ENCODE data around the gene MUC6. TPM values are rescaled to one million over a fixed set of nuclear protein-coding genes. Genes with fewer than 3 reads are reported as not detected.

Gene MUC6
- total RNA-seq, 1 experiment from 2014 or later = 0.49 TPM

DNA sequence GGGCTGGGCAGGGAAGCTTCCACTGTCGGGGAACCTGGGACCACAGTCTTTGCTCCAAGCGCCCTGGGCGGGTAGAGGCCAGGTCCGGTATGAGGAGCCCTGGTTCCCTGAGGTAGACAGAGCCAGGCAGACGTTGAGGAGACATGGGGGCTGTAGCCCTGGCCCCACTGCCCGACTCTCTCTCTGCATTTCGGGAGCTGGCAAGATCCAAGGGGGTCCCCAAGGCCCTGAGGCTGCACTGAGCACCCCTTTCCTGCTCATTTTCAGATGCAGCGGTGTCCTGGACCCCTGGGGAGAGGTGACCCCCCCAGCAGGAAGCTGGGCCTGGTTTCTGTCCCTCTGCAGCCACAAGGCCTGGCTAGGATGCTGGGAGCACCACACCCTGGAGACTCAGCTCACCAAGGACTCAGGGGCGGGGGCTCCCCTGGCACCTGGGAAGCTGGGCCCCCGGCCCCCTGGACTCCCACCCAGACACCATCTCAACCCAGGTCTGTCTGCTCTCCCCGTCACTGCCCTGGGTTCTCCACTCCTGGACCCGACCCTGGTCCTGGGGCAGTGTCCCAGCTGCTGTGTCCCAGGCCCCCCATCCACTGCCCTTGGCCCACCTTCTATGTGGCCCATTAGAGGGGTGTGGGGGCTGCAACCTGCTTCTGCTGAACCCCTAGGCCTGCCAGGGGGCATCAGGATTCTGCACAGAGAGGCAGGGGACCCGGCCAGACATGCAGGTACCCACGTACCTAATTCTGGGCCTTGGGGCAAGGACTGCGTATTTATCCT is 15.0 kb upstream of the MUC6 start:
- POLR2A ChIA-PET = interaction anchor here (0.6 kb wide), 1 partner anchor 209 kb away, joined by 3 read pairs; the partner anchor contains the start of genes POLR2L and TSPAN4

DNA sequence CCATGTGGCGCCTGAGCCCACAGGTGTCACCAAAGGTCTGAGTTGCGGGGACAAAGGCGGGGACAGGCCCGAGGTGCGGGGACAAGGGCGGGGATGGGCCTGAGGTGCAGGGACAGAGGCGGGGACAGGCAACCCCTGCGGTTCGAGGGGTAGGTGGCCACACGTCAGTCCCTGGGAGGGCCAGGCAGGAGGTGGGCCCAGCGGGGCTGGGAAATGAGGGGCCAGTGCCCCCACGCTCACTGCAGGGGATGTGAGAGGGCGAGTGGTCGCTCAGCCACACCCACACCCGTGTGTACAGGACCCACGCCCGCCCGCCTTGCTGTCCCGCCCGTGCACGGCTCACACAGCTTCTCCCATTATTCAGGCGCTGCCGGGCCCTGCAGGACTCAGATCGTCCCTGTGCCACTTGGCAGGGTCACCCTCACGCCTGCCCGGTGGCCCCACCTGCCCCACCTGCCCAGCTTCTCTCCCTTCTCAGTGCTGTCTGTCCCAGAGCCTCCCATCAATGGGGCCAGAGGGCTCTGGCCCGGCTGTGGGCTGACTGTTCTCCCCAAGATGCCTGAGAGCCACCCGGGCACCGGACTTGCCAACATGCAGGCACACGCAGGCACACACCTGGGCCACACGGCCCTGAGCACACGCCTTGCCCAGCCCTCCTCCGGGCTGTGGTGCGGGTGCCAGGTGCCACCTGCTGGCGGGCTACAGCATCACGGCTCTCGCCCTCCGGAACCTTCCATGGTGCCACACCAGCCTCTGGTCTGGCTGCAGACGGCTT is 14.2 kb upstream of the MUC6 start:
- H3K27ac ChIP-seq (ENCODE audit: low read length) = no peak overlapping the region
- no TSS peak for BruUV-seq (replicated peaks)
- in situ Hi-C loops (cut with HindIII; ENCODE audit: low pct_unique_long_range_greater_than_20kb, low sequenced_read_pairs) = no loop called here
- DNase-seq (ENCODE audit: low read depth, low spot score) = peak; percentile 54
- no peaks in the 10 kb centered on the region for H3K27me3 ChIP-seq (ENCODE audit: control insufficient read depth, insufficient read depth, low read length)
- H3K36me3 ChIP-seq (ENCODE audit: control insufficient read depth, insufficient read depth, low read length) = no peaks in the 10 kb centered on the region
- peaks cover 12% of the 10 kb centered on the region; the same call in 1 of the 2 replicates for H3K4me1 ChIP-seq (ENCODE audit: control insufficient read depth, insufficient read depth, low read length)
- H3K4me3 ChIP-seq (ENCODE audit: low read depth in 2 of 2, low read length in 2 of 2) = no peak overlapping the region
- ATAC-seq = peak; percentile 96
- intact Hi-C loops (cut with micrococcal nuclease; ENCODE audit: unreplicated experiment) = no loop called here
- H3K9me3 ChIP-seq (ENCODE audit: control insufficient read depth, insufficient read depth, low read depth, low read length) = no peaks in the 10 kb centered on the region
- TF ChIP-seq, protein P1, sequence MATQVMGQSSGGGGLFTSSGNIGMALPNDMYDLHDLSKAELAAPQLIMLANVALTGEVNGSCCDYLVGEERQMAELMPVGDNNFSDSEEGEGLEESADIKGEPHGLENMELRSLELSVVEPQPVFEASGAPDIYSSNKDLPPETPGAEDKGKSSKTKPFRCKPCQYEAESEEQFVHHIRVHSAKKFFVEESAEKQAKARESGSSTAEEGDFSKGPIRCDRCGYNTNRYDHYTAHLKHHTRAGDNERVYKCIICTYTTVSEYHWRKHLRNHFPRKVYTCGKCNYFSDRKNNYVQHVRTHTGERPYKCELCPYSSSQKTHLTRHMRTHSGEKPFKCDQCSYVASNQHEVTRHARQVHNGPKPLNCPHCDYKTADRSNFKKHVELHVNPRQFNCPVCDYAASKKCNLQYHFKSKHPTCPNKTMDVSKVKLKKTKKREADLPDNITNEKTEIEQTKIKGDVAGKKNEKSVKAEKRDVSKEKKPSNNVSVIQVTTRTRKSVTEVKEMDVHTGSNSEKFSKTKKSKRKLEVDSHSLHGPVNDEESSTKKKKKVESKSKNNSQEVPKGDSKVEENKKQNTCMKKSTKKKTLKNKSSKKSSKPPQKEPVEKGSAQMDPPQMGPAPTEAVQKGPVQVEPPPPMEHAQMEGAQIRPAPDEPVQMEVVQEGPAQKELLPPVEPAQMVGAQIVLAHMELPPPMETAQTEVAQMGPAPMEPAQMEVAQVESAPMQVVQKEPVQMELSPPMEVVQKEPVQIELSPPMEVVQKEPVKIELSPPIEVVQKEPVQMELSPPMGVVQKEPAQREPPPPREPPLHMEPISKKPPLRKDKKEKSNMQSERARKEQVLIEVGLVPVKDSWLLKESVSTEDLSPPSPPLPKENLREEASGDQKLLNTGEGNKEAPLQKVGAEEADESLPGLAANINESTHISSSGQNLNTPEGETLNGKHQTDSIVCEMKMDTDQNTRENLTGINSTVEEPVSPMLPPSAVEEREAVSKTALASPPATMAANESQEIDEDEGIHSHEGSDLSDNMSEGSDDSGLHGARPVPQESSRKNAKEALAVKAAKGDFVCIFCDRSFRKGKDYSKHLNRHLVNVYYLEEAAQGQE (IDR thresholded peaks at IDR 0.05; ENCODE audit: insufficient read depth in 1 of 2, low read depth in 2 of 2, low read length in 1 of 2) = peak in 1 of 2 experiments; percentile 77; a peak in 2 of 4 replicates
- TF ChIP-seq TCF7L2 (IDR thresholded peaks at IDR 0.05; ENCODE audit: low read depth, low read length) = no peak
- TF ChIP-seq POLR2AphosphoS5 (IDR thresholded peaks at IDR 0.05; ENCODE audit: low read depth, low read length) = peak; percentile 47; the same call in 1 of the 2 replicates
- TF ChIP-seq, protein P2, sequence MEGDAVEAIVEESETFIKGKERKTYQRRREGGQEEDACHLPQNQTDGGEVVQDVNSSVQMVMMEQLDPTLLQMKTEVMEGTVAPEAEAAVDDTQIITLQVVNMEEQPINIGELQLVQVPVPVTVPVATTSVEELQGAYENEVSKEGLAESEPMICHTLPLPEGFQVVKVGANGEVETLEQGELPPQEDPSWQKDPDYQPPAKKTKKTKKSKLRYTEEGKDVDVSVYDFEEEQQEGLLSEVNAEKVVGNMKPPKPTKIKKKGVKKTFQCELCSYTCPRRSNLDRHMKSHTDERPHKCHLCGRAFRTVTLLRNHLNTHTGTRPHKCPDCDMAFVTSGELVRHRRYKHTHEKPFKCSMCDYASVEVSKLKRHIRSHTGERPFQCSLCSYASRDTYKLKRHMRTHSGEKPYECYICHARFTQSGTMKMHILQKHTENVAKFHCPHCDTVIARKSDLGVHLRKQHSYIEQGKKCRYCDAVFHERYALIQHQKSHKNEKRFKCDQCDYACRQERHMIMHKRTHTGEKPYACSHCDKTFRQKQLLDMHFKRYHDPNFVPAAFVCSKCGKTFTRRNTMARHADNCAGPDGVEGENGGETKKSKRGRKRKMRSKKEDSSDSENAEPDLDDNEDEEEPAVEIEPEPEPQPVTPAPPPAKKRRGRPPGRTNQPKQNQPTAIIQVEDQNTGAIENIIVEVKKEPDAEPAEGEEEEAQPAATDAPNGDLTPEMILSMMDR (IDR thresholded peaks at IDR 0.05) = peak; percentile 100
- ChIA-PET POLR2A (interaction anchor here (0.6 kb wide), 1 partner anchor 208 kb away, joined by 3 read pairs; the partner anchor contains the start of genes POLR2L and TSPAN4), CTCF (interaction anchor here (0.5 to 1.0 kb wide), 6 partner anchors 11 to 459 kb away, joined by 3 to 8 read pairs (median 4); no protein-coding TSS in a partner anchor)

More for the DNA sequence above, 15.0 kb upstream of the MUC6 start:
- H3K4me1 ChIP-seq (ENCODE audit: control insufficient read depth, insufficient read depth, low read length) = peaks cover 12% of the 10 kb centered on the region; the same call in 1 of the 2 replicates
- CTCF ChIA-PET = interaction anchor here (0.5 to 1.0 kb wide), 7 partner anchors 12 to 460 kb away, joined by 3 to 8 read pairs (median 4); no protein-coding TSS in a partner anchor
- no peak overlapping the region for H3K4me3 ChIP-seq (ENCODE audit: low read depth in 2 of 2, low read length in 2 of 2)
- H3K27me3 ChIP-seq (ENCODE audit: control insufficient read depth, insufficient read depth, low read length) = no peaks in the 10 kb centered on the region
- in situ Hi-C loops (cut with HindIII; ENCODE audit: low pct_unique_long_range_greater_than_20kb, low sequenced_read_pairs) (no loop called here), intact Hi-C loops (cut with micrococcal nuclease; ENCODE audit: unreplicated experiment) (no loop called here)
- no peak overlapping the region for H3K27ac ChIP-seq (ENCODE audit: low read length)
- no peaks in the 10 kb centered on the region for H3K9me3 ChIP-seq (ENCODE audit: control insufficient read depth, insufficient read depth, low read depth, low read length)
- no TSS peak for BruUV-seq (replicated peaks)
- TF ChIP-seq, protein P1 (IDR thresholded peaks at IDR 0.05; ENCODE audit: insufficient read depth in 1 of 2, low read depth in 2 of 2, low read length in 1 of 2) = no peak
- TF ChIP-seq SIN3A (IDR thresholded peaks at IDR 0.05; ENCODE audit: borderline replicate concordance, insufficient read depth, low read depth, low read length) (no peak), TCF7L2 (IDR thresholded peaks at IDR 0.05; ENCODE audit: low read depth, low read length) (no peak), POLR2AphosphoS5 (IDR thresholded peaks at IDR 0.05; ENCODE audit: low read depth, low read length) (no peak)
- TF ChIP-seq, protein P2 (IDR thresholded peaks at IDR 0.05) = no peak
- peak; percentile 18 for ATAC-seq
- no peaks in the 10 kb centered on the region for H3K36me3 ChIP-seq (ENCODE audit: control insufficient read depth, insufficient read depth, low read length)
- DNase-seq (ENCODE audit: low read depth, low spot score) = no peak
